MM.1S (cell line): Measurements from ENCODE around the gene MOSMO.

Source experiments
- EZH2 ChIP-seq: fragments of 300-600 bp; sonication (generic); optimal IDR thresholded peaks from 2 replicates; pipeline ENCODE3; 2017; ENCODE audit warnings: low read depth, mild to moderate bottlenecking, antibody characterized with exemption, low read length, mixed read lengths
- EZH2phosphoT487 ChIP-seq: fragments of 300-600 bp; sonication (generic); IDR thresholded peaks from 2 replicates; pipeline ENCODE4 v1.6.1; 2018; ENCODE audit warnings: antibody characterized with exemption, low read length
- TF ChIP-seq, protein P1 (sequence below): fragments of 300-600 bp; sonication (generic); IDR thresholded peaks from 2 replicates; pipeline ENCODE4 v1.5.1; 2016; ENCODE audit warnings: antibody characterized with exemption, low read length, mixed read lengths

DNA sequence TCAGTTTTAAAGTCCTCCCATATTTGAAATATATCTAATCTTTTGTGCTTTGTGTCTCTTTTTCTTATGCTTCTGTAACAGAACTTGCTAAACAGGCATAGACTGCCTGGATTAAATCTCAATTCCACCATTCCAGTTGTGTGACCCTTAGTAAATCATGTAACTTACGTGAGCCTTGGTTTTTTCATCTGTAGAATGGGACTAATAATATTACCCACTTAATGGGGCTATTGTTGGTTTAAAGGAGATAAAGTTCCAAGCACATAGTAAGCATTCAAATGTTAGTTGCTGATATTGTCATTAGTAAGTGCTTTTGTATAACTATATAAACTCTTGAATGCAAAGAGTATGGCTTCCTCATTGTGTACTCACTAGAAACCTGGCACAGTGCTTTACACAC is 78.5 kb downstream of the MOSMO start:
- TF ChIP-seq, protein P1, sequence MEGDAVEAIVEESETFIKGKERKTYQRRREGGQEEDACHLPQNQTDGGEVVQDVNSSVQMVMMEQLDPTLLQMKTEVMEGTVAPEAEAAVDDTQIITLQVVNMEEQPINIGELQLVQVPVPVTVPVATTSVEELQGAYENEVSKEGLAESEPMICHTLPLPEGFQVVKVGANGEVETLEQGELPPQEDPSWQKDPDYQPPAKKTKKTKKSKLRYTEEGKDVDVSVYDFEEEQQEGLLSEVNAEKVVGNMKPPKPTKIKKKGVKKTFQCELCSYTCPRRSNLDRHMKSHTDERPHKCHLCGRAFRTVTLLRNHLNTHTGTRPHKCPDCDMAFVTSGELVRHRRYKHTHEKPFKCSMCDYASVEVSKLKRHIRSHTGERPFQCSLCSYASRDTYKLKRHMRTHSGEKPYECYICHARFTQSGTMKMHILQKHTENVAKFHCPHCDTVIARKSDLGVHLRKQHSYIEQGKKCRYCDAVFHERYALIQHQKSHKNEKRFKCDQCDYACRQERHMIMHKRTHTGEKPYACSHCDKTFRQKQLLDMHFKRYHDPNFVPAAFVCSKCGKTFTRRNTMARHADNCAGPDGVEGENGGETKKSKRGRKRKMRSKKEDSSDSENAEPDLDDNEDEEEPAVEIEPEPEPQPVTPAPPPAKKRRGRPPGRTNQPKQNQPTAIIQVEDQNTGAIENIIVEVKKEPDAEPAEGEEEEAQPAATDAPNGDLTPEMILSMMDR: no peak
- no peak for TF ChIP-seq EZH2
- TF ChIP-seq EZH2phosphoT487: no peak
